GM21723 (cell line): ENCODE data around the gene FHIT.

Experiments
- ATAC-seq: cut with Tn5 transposase; IDR thresholded peaks from one replicate; pipeline ENCODE4 v1.9.1; 2021; ENCODE audit warnings: mild to moderate bottlenecking, moderate library complexity; ENCODE audit not compliant: unreplicated experiment

Gene FHIT

GRCh38 chr3:61251174-61251972 lies at the start of gene FHIT:
Gene FHIT, minus strand, starts transcription at chr3:61251452.
- ATAC-seq = peak; percentile 91

DNA sequence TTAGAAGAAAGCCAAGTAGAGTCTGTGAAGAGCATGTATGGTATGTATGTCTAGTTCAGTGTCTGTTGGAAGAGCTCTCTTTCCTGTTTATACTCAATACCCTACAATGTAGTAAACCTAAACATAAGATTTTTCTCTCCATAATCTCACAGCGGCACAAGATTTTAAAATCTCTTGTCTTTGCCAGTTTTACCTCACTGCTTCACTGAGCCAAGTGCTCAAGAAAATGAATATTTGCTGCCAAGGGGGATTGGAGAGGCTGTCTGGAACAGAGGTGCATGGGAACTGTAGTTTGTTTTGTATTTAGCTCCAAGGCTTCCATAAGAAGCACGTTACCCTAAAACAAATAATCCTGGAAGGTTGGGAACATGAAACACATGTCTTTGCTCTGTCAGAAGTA lies 49.5 kb upstream of the FHIT start:
- no peak for ATAC-seq

GRCh38 chr3:61300006-61300380 lies 48.7 kb upstream of the FHIT start:
- ATAC-seq = no peak

GRCh38 chr3:61299343-61300005 lies 48.2 kb upstream of the FHIT start:
- ATAC-seq = no peak

GRCh38 chr3:61297821-61298220 lies 46.6 kb upstream of the FHIT start:
- ATAC-seq = no peak

DNA sequence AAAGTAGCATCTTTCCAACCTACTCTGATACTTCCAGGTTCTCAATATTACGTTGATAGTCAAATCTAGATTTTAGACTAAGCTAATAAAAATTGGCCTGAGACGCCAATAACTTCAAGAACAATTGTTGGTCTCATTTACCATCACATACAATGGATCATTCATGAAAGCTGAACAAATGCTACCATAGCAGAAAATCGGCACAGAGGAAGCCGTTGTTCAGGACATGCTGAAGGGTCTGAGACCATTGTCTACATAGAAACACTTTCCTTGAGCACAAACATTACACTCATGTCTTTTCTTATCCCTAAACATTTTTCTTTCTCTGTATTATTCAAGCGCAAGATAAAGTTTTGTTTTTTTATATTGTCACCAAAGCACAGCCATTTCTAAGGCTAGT lies 37.2 kb upstream of the FHIT start:
- ATAC-seq = no peak

- ATAC-seq = no peak
Measured at GRCh38 chr3:61283876-61284275, 32.6 kb upstream of the FHIT start.

DNA sequence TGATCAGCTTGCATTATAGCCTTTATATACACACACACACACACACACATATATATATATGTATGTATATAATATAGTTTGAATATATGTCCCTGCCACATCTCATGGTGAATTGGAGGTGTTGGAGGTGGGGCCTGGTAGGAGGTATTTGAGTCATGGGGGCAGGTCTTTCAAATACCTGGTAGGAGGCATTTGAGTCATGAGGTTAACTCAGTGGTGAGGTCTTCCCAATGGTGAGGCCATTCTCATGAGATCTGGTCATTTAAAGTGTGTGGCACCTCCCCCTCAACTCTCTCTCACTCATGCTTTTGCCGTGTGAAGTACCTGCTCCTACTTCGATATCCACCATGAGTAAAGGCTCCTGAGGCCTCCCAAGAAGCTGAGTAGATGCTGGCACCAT lies 27.5 kb upstream of the FHIT start:
- ATAC-seq = no peak

GRCh38 chr3:61277411-61277810 lies 26.2 kb upstream of the FHIT start:
- ATAC-seq = no peak

DNA sequence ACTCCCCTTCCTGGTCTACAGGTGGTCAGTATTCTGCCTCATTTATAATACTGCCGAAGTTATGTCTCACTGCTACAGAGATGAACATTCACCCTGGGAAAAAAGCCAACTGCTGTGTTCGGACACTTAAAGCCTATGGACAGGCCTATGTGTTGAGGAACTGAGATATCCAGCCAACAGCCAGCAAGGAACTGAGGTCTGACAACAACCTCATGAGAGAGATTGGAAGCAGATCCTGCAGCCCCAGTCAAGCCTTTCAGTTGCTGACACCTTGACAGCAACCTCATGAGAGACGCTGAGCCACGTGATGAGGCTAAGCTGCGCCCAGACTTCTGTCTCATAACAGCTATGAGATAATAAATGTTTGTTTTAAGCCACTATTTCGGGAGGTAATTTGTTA lies 18.2 kb upstream of the FHIT start:
- no peak for ATAC-seq

DNA sequence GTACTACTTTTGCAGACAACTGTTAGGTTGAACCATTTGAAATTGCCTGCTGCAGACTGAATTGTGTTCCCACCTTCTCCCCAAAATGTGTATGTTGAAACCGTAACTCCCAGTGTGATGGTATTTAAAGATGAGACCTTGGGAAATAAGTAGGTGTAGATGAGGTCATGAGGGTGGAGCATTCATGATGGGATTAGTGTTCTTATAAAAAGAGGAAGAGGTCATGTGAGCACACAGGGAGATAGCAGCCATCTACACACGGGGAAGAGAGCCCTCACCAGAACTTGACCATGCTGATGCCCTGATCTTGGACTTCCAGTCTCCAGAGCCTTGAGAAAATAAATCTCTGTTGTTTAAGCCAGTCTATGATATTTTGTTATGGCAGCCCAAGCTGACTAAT lies 17.4 kb upstream of the FHIT start:
- no peak for ATAC-seq

DNA sequence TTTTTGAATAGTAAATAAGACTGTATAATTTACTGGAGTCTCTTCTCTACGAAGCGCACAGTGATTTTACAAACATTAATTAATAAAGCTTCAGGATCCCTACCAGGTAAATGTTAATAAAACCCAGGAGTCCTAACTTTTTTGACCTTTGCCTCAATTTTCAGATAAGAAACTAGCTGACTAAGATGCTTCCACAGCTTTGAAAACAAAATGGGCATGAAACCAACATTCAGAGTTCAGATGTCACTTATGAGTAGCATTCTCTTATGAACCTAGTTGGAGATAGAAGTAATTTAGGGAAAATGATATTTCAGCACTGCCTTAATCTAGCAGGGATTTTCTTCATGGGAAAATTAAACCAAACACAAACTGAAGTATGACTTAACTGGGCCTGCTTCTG lies 13.0 kb upstream of the FHIT start:
- ATAC-seq = no peak

DNA sequence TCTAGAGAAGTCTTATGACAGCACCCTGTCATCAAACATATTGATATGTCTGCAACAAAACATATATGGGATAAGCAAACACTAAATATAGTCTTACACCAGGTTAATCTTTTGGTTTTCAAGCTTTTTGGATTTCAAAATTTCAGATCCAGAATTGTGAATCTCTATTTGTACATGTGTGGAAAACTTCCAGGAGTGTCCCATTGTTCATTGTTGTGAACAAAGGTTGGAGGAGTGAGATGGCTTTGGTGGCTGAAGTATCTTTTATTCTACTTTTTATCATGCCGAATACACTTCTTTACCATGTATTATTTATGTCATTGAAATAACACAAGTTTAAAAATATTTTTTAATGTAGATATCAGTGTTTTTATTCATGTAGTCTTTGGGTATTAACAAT lies 5.9 kb upstream of the FHIT start:
- ATAC-seq = no peak

DNA sequence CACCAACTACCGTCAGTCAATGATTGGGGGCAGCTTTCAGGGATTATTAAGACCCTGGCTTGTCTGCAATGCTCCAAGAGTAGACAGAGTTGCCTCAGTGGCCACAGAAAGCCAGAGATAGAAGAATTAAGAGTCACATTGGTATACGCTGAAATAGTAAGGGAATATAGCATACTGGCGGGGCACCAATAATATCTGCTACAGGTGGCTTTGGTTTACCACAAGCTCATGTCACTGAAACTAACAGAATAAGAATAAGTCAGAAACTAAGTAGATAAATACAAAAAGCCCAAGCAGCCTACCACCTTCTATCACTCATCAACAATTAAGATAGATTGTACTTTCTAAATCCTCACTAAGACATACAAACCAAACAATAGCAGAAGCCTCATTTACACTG lies 2.5 kb upstream of the FHIT start:
- ATAC-seq = no peak

DNA sequence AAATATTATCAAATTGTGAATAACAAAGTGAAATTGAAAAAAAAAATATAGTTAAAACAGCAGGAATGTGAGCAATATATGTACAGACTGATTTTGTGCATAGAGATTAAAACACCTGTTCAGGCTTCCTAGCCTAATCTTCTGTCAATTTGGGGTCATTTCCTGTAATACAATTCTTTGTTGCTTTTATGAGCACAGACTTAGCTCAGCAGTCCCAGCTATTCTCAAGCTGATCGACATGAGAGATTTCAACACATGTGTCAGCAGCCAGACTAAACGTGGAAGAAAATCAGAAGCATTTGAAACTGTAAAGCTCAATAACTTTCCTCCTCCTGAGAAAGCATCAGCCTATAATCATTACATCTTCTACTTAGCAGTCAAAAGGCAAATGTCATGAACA lies 1.6 kb upstream of the FHIT start:
- no peak for ATAC-seq

GRCh38 chr3:61250784-61251173 lies 473 bp downstream of the FHIT start:
- no peak for ATAC-seq

GRCh38 chr3:61248496-61248895 lies 2.8 kb downstream of the FHIT start:
- no peak for ATAC-seq

DNA sequence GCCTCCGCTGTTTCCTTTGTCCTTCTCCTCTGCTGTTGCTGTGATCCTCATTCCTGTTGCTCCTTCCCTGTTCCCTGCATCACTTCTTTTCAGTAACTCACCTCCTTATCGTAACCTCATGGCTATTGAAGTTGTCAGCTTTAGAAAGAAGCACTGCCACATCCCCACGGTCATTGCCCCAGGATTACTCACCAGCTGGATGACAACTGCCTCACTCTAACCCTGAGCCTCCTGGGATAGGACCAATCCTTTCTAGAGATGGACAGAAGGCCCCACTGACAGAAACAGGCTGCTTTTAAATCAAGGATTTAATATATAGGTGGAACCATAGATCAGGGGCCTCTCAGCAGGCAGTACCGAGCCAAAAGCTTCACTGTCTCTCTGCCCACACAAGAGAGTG lies 4.1 kb downstream of the FHIT start:
- no peak for ATAC-seq

DNA sequence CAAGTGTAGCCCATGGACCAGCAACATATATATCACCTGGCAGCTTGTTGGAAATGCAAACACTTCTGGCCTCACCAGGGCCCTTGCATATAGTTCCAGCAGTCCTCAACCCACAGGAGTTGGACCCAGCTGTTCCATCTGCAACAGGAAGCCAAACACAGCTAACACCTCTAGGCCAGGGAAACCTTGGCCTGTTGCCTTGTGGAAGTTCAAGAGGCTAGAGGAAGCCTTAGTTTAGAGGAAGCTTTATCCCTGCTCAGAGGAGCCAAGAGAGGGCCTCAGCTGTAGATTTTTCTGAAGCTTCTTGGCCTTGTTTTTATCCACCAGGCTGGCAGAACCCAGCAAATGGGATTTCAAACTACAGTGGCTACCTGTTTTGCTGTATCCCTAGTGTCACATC lies 11.4 kb downstream of the FHIT start:
- ATAC-seq = no peak

GRCh38 chr3:61237858-61238257 lies 13.4 kb downstream of the FHIT start:
- no peak for ATAC-seq

DNA sequence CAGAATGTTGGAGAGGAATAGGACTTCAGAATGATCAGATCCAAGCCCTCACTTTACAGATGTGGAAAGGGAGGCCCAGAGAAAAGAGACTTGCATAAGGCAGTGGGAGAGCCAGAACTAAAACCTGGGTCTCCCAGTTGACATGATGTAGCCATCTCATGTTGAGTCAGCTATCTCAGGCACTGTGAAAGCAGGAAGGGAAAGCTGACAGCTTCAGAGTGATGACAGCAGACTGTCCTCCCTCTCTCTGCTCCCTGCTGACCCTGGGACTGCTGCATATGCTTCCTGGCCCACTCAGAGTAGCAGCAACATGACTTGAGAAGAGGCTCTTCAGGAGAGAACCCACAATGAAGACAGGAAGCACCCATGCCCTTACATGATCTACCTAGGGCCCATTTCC lies 14.7 kb downstream of the FHIT start:
- peak; percentile 96 for ATAC-seq

- no peak for ATAC-seq
Measured at GRCh38 chr3:61233746-61234145, 17.5 kb downstream of the FHIT start.

- no peak for ATAC-seq
Measured at GRCh38 chr3:61231693-61232092, 19.6 kb downstream of the FHIT start.
